Activated CD8-positive, alpha-beta T cell treated with anti-CD3 and anti-CD28 coated beads for 36 hours (primary cell): Measurements from ENCODE around the gene C1QTNF8. TPM values are rescaled to one million over a fixed set of nuclear protein-coding genes. Genes with fewer than 3 reads are reported as not detected.

Experiments
- ATAC-seq: fragments of 200-7000 bp; cut with Tn5 transposase; one replicate; pipeline ENCODE4 v1.10.0; 2021; ENCODE audit warnings: mild to moderate bottlenecking, moderate library complexity
- CTCF ChIA-PET: fragments of 350-600 bp; sonication (Branson Sonifier 250); formaldehyde crosslinking; loops from one replicate; lab custom pipeline; 2021; ENCODE audit warnings: antibody characterized with exemption; lab: Charles Lee
- POLR2A ChIA-PET: fragments of 350-600 bp; sonication (Branson Sonifier 250); formaldehyde crosslinking; loops from one replicate; lab custom pipeline; 2021; ENCODE audit warnings: antibody characterized with exemption; lab: Charles Lee
- DNase-seq: peaks from one replicate; pipeline ENCODE4 v3.0.0-alpha.2; 2020
- H3K27ac Mint-ChIP-seq: one replicate; pipeline ENCODE4 v1.8.0; 2021; ENCODE audit warnings: mild to moderate bottlenecking, mixed read lengths
- H3K27me3 Mint-ChIP-seq: one replicate; pipeline ENCODE4 v1.8.0; 2021; ENCODE audit warnings: mixed read lengths
- H3K36me3 Mint-ChIP-seq: one replicate; pipeline ENCODE4 v1.8.0; 2021; ENCODE audit warnings: low read depth, mixed read lengths
- H3K4me1 Mint-ChIP-seq: one replicate; pipeline ENCODE4 v1.8.0; 2021; ENCODE audit warnings: low read depth, mixed read lengths
- H3K4me3 Mint-ChIP-seq: one replicate; pipeline ENCODE4 v1.8.0; 2021; ENCODE audit warnings: mild to moderate bottlenecking, moderate library complexity, mixed read lengths
- H3K9me3 Mint-ChIP-seq: one replicate; pipeline ENCODE4 v1.8.0; 2021; ENCODE audit warnings: mixed read lengths
- CTCF ChIP-seq: fragments of 200-600 bp; IDR thresholded peaks from one replicate; pipeline ENCODE4 v1.8.0; 2022; ENCODE audit warnings: antibody characterized with exemption, mild to moderate bottlenecking
- intact Hi-C: fragments of 100-400 bp; cut with micrococcal nuclease; formaldehyde crosslinking; loops from one replicate; pipeline ENCODE4 v1.10.0; 2022
- total RNA-seq, 2 experiments: library from RNA; stranded (reverse); gene quantifications; one replicate each; pipeline ENCODE4 v1.2.3, GENCODE V29; 2021

The C1QTNF8 gene
- total RNA-seq, 2 experiments from 2014 or later: not detected

GRCh38 chr16:1054660-1055556, 41.1 kb downstream of the C1QTNF8 start:
- Mint-ChIP-seq H3K9me3 (peaks cover 4% of the 10 kb centered on the region), H3K36me3 (no peaks in the 10 kb centered on the region), H3K27me3 (no peaks in the 10 kb centered on the region), H3K4me3 (no peak overlapping the region), H3K27ac (no peak overlapping the region), H3K4me1 (no peaks in the 10 kb centered on the region)
- peak; percentile 61 for DNase-seq
- ATAC-seq: peak; percentile 57
- ChIA-PET CTCF (interaction anchor here (0.7 to 1.7 kb wide), 8 partner anchors 10 to 269 kb away, joined by 3 to 8 read pairs (median 4); no protein-coding TSS in a partner anchor), POLR2A (interaction anchor here (1.0 kb wide), 1 partner anchor 48 kb away, joined by 3 read pairs; no protein-coding TSS in a partner anchor)
- TF ChIP-seq CTCF: peak; percentile 97
- intact Hi-C loops: loop anchor here (10.0 kb wide), 1 partner anchor 240 kb away; no protein-coding TSS in a partner anchor

- CTCF ChIA-PET: no interaction called here
- POLR2A ChIA-PET: no interaction called here
Measured at GRCh38 chr16:1053700-1054368, 42.2 kb downstream of the C1QTNF8 start.

GRCh38 chr16:1053121-1053521, 42.9 kb downstream of the C1QTNF8 start:
- CTCF ChIA-PET: no interaction called here
- no peak overlapping the region for H3K4me3 Mint-ChIP-seq
- H3K27ac Mint-ChIP-seq: no peak overlapping the region
- POLR2A ChIA-PET: no interaction called here
- H3K27me3 Mint-ChIP-seq: no peaks in the 10 kb centered on the region
- H3K36me3 Mint-ChIP-seq: no peaks in the 10 kb centered on the region
- TF ChIP-seq CTCF: no peak
- ATAC-seq: no peak
- H3K4me1 Mint-ChIP-seq: no peaks in the 10 kb centered on the region
- H3K9me3 Mint-ChIP-seq: no peaks in the 10 kb centered on the region
- DNase-seq: no peak
- intact Hi-C loops: loop anchor here (10.0 kb wide), 1 partner anchor 238 kb away; no protein-coding TSS in a partner anchor

More at GRCh38 chr16:1053700-1054368, 42.2 kb downstream of the C1QTNF8 start:
- ATAC-seq (no peak), DNase-seq (no peak)
- H3K36me3 Mint-ChIP-seq: no peaks in the 10 kb centered on the region
- H3K27ac Mint-ChIP-seq: no peak overlapping the region
- H3K27me3 Mint-ChIP-seq: no peaks in the 10 kb centered on the region
- no peaks in the 10 kb centered on the region for H3K9me3 Mint-ChIP-seq
- no peak for TF ChIP-seq CTCF
- intact Hi-C loops: loop anchor here (10.0 kb wide), 1 partner anchor 239 kb away; no protein-coding TSS in a partner anchor
- no peak overlapping the region for H3K4me3 Mint-ChIP-seq
- H3K4me1 Mint-ChIP-seq: no peaks in the 10 kb centered on the region

- H3K27ac Mint-ChIP-seq: no peak overlapping the region
- H3K9me3 Mint-ChIP-seq: no peaks in the 10 kb centered on the region
- no peaks in the 10 kb centered on the region for H3K27me3 Mint-ChIP-seq
- no peaks in the 10 kb centered on the region for H3K36me3 Mint-ChIP-seq
- DNase-seq: no peak
- ATAC-seq: no peak
- intact Hi-C loops: loop anchor here (10.0 kb wide), 1 partner anchor 238 kb away; no protein-coding TSS in a partner anchor
- no peak for TF ChIP-seq CTCF
- ChIA-PET CTCF (no interaction called here), POLR2A (no interaction called here)
- no peak overlapping the region for H3K4me3 Mint-ChIP-seq
- H3K4me1 Mint-ChIP-seq: no peaks in the 10 kb centered on the region
Measured at GRCh38 chr16:1052721-1053120, 43.3 kb downstream of the C1QTNF8 start.
